ENCODE measurements around the gene PRKG2.

PRKG2 gene

DNA sequence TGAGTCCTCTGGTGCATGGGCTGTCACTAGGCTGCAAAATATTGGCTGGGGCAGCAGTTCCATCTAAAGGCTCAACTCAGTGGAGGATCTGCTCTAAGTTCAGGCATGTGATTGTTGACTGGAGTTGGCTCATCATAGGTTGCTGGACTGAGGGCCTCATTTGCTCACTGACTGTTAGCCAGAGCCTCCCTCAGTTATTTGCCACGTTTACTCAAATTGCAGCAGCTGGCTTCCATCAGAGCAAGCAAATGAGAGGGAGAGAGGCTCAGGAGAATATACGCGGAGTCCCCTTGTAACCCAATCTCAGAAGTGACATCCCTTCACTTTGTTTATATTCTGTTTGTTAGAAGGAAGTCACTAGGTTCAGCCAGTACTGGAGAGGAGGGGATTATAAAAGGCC lies 130.4 kb downstream of the PRKG2 start:
- no peak for DNase-seq (ENCODE audit: low read depth)
- no peak overlapping the region for H3K4me3 ChIP-seq (ENCODE audit: low read depth, low read length)
- TF ChIP-seq, protein P1, sequence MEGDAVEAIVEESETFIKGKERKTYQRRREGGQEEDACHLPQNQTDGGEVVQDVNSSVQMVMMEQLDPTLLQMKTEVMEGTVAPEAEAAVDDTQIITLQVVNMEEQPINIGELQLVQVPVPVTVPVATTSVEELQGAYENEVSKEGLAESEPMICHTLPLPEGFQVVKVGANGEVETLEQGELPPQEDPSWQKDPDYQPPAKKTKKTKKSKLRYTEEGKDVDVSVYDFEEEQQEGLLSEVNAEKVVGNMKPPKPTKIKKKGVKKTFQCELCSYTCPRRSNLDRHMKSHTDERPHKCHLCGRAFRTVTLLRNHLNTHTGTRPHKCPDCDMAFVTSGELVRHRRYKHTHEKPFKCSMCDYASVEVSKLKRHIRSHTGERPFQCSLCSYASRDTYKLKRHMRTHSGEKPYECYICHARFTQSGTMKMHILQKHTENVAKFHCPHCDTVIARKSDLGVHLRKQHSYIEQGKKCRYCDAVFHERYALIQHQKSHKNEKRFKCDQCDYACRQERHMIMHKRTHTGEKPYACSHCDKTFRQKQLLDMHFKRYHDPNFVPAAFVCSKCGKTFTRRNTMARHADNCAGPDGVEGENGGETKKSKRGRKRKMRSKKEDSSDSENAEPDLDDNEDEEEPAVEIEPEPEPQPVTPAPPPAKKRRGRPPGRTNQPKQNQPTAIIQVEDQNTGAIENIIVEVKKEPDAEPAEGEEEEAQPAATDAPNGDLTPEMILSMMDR (IDR thresholded peaks at IDR 0.05; ENCODE audit: control insufficient read depth, extremely low read depth, insufficient read depth): no peak

DNA sequence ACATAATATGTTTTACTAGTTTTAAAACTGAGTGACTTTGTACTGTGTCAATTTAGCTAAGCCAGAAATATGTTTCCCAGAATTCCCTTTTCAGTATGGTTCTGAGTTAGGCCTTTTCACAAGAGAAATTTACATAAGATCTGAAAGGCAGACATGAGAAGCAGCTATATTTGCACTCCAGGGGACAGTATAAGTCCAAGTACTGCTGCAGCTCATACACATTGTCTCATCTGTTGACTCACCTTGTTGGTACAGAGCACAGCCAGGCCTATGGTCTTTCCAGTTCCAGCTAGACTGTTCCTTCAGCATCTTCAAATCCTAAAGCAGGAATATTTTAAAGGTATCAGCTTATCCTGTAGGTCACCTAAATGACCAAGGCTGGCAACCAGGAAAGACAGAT lies 131.0 kb downstream of the PRKG2 start:
- DNase-seq (ENCODE audit: low read depth): peak; percentile 70
- TF ChIP-seq, protein P1 (IDR thresholded peaks at IDR 0.05; ENCODE audit: control insufficient read depth, extremely low read depth, insufficient read depth): peak; percentile 63
- H3K4me3 ChIP-seq (ENCODE audit: low read depth, low read length): no peak overlapping the region

GRCh38 chr4:81081156-81081555 lies 133.9 kb downstream of the PRKG2 start:
- TF ChIP-seq, protein P1 (IDR thresholded peaks at IDR 0.05; ENCODE audit: control insufficient read depth, extremely low read depth, insufficient read depth): no peak
- H3K4me3 ChIP-seq (ENCODE audit: low read depth, low read length): no peak overlapping the region
- DNase-seq (ENCODE audit: low read depth): no peak

GRCh38 chr4:81071013-81071412 lies 144.0 kb downstream of the PRKG2 start:
- DNase-seq (ENCODE audit: low read depth): no peak
- no peak overlapping the region for H3K4me3 ChIP-seq (ENCODE audit: low read depth, low read length)
- TF ChIP-seq, protein P1 (IDR thresholded peaks at IDR 0.05; ENCODE audit: control insufficient read depth, extremely low read depth, insufficient read depth): no peak

- DNase-seq (ENCODE audit: low read depth): peak; percentile 83
- H3K4me3 ChIP-seq (ENCODE audit: low read depth, low read length): no peak overlapping the region
- TF ChIP-seq, protein P1 (IDR thresholded peaks at IDR 0.05; ENCODE audit: control insufficient read depth, extremely low read depth, insufficient read depth): peak; percentile 96
Measured at GRCh38 chr4:81069706-81070331, 145.2 kb downstream of the PRKG2 start.

GRCh38 chr4:81065446-81065845 lies 149.6 kb downstream of the PRKG2 start:
- TF ChIP-seq, protein P1 (IDR thresholded peaks at IDR 0.05; ENCODE audit: control insufficient read depth, extremely low read depth, insufficient read depth): no peak
- DNase-seq (ENCODE audit: low read depth): no peak
- no peak overlapping the region for H3K4me3 ChIP-seq (ENCODE audit: low read depth, low read length)

GRCh38 chr4:81062001-81062400 lies 153.0 kb downstream of the PRKG2 start:
- H3K4me3 ChIP-seq (ENCODE audit: low read depth, low read length): no peak overlapping the region
- no peak for DNase-seq (ENCODE audit: low read depth)
- TF ChIP-seq, protein P1 (IDR thresholded peaks at IDR 0.05; ENCODE audit: control insufficient read depth, extremely low read depth, insufficient read depth): no peak

Data from LNCaP clone FGC (cell line).